Colonic mucosa (tissue), 4 donors: ENCODE data around the gene MYOF. TPM values are rescaled to one million over a fixed set of nuclear protein-coding genes. Genes with fewer than 3 reads are reported as not detected.
"Not testable (repeated sequence)": the region's sequence is repeated elsewhere in the genome, so short reads cannot be mapped to it uniquely, and the experiment has no call there.

Experiments
- DNase-seq: peaks from one replicate; pipeline ENCODE4 v3.0.0-alpha.2; 2020
- H3K27ac ChIP-seq: fragments of 200-600 bp; one replicate; pipeline ENCODE4 v1.8.0; 2021
- H3K27me3 ChIP-seq: fragments of 200-600 bp; one replicate; pipeline ENCODE4 v1.8.0; 2021
- H3K36me3 ChIP-seq: fragments of 200-600 bp; one replicate; pipeline ENCODE4 v1.8.0; 2021
- H3K4me1 ChIP-seq: fragments of 200-600 bp; one replicate; pipeline ENCODE4 v1.8.0; 2021; ENCODE audit warnings: mild to moderate bottlenecking
- H3K4me3 ChIP-seq: fragments of 200-600 bp; one replicate; pipeline ENCODE4 v1.8.0; 2021
- H3K9ac ChIP-seq, 2 donors: one replicate each; pipeline ENCODE4 v1.7.0; 2013; ENCODE audit warnings: control low read depth in 2 of 2, low read depth in 2 of 2, low read length in 2 of 2
- H3K9me3 ChIP-seq: fragments of 200-600 bp; one replicate; pipeline ENCODE4 v1.8.0; 2021
- CTCF ChIP-seq: fragments of 200-600 bp; IDR thresholded peaks from one replicate; pipeline ENCODE4 v1.8.0; 2022; ENCODE audit warnings: antibody characterized with exemption, mild to moderate bottlenecking
- intact Hi-C: fragments of 100-400 bp; cut with DNase I; formaldehyde crosslinking; loops from one replicate; pipeline ENCODE4 v1.14.1; 2022
- total RNA-seq, 2 donors: library from RNA; stranded (reverse); fragmentation: NEBNext Ultra II Directional in 1 of 2; extraction: Animal tissue kit (Norgen Biotek cat#: 25700) in 1 of 2; gene quantifications; one replicate each; pipeline ENCODE4 v1.2.1, GENCODE V29; 2021
- donor health status: healthy.
- donor health status: DM: no; HTN: no; CAD: no.
- donor health status: DM: no; HTN: no; CAD: no.

Gene MYOF
- total RNA-seq, 2 donors from 2014 or later = 88.1 to 90.9 TPM

- Histone ChIP-seq H3K27me3 (no peaks in the 10 kb centered on the region), H3K9me3 (no peaks in the 10 kb centered on the region), H3K4me3 (no peak overlapping the region), H3K4me1 (peaks cover 8% of the 10 kb centered on the region), H3K9ac (no peak overlapping the region), H3K27ac (peak overlapping the region; percentile 25), H3K36me3 (no peaks in the 10 kb centered on the region)
- intact Hi-C loops = loop anchor here (5.0 kb wide), 1 partner anchor 39 kb away; no protein-coding TSS in a partner anchor
- peak; percentile 20 for DNase-seq
- TF ChIP-seq CTCF = no peak
These were observed 60.9 kb downstream of the MYOF start for GRCh38 chr10:93420944-93421825.

- intact Hi-C loops = loop anchor here (5.0 kb wide), 1 partner anchor 38 kb away; no protein-coding TSS in a partner anchor
These were observed 62.0 kb downstream of the MYOF start for GRCh38 chr10:93420091-93420490.

GRCh38 chr10:93419016-93419415 is 63.1 kb downstream of the MYOF start:
- H3K27me3 ChIP-seq, H3K4me3 ChIP-seq, H3K36me3 ChIP-seq, H3K4me1 ChIP-seq, H3K9ac ChIP-seq, DNase-seq, intact Hi-C loops, H3K27ac ChIP-seq, H3K9me3 ChIP-seq: not testable (repeated sequence)

More at GRCh38 chr10:93420091-93420490, 62.0 kb downstream of the MYOF start:
- no peaks in the 10 kb centered on the region for H3K36me3 ChIP-seq
- peaks cover 8% of the 10 kb centered on the region for H3K4me1 ChIP-seq
- H3K27ac ChIP-seq = no peak overlapping the region
- no peaks in the 10 kb centered on the region for H3K27me3 ChIP-seq
- H3K9me3 ChIP-seq = no peaks in the 10 kb centered on the region
- no peak for DNase-seq
- no peak overlapping the region for H3K9ac ChIP-seq
- no peak for TF ChIP-seq CTCF
- H3K4me3 ChIP-seq = no peak overlapping the region

- no peaks in the 10 kb centered on the region for H3K9me3 ChIP-seq
- no peak for TF ChIP-seq CTCF
- H3K9ac ChIP-seq = no peak overlapping the region
- H3K4me1 ChIP-seq = peaks cover 10% of the 10 kb centered on the region
- H3K27ac ChIP-seq = no peak overlapping the region
- intact Hi-C loops = no loop called here
- no peak overlapping the region for H3K4me3 ChIP-seq
- DNase-seq = no peak
- H3K27me3 ChIP-seq = no peaks in the 10 kb centered on the region
- no peaks in the 10 kb centered on the region for H3K36me3 ChIP-seq
These were observed 64.2 kb downstream of the MYOF start for GRCh38 chr10:93417921-93418320.

GRCh38 chr10:93417266-93417665 is 64.9 kb downstream of the MYOF start:
- intact Hi-C loops = no loop called here
- H3K36me3 ChIP-seq = no peaks in the 10 kb centered on the region
- TF ChIP-seq CTCF = no peak
- no peak overlapping the region for H3K27ac ChIP-seq
- no peak for DNase-seq
- no peak overlapping the region for H3K4me3 ChIP-seq
- no peak overlapping the region for H3K9ac ChIP-seq
- H3K27me3 ChIP-seq = no peaks in the 10 kb centered on the region
- no peaks in the 10 kb centered on the region for H3K9me3 ChIP-seq
- H3K4me1 ChIP-seq = peaks cover 14% of the 10 kb centered on the region

GRCh38 chr10:93416824-93417223 is 65.3 kb downstream of the MYOF start:
- no peak for TF ChIP-seq CTCF
- intact Hi-C loops = no loop called here

More at GRCh38 chr10:93416824-93417223, 65.3 kb downstream of the MYOF start:
- H3K27ac ChIP-seq = no peak overlapping the region
- H3K4me3 ChIP-seq = no peak overlapping the region
- H3K27me3 ChIP-seq = no peaks in the 10 kb centered on the region
- no peak for DNase-seq
- no peak overlapping the region for H3K9ac ChIP-seq
- H3K36me3 ChIP-seq = no peaks in the 10 kb centered on the region
- peaks cover 14% of the 10 kb centered on the region for H3K4me1 ChIP-seq
- no peaks in the 10 kb centered on the region for H3K9me3 ChIP-seq
